Heart left ventricle (tissue), 13 donors: ENCODE data around the gene CFAP73.

ENCODE experiments used
- CTCF ChIP-seq, 12 donors: fragments of 200-600 bp; sonication (generic) in 4 of 12; IDR thresholded peaks; one replicate each; pipeline versions ENCODE4 v1.5.0 to v1.8.0; 2018 to 2022; ENCODE audit warnings: antibody characterized with exemption in 12 of 12, mild to moderate bottlenecking in 5 of 12
- POLR2A ChIP-seq, 2 donors: fragments of 450-650 bp; IDR thresholded peaks; one replicate each; pipeline ENCODE4 v1.6.1; 2017; ENCODE audit warnings: antibody characterized with exemption in 2 of 2, mild to moderate bottlenecking in 2 of 2, moderate library complexity in 2 of 2
- donor health status: ischemic (EF 13 %, LVEDD 7.1; RV severe dilation, severe dysfunction).
- donor health status: DM: no; HTN: yes; CAD: no.
- donor health status: DM: no; HTN: no; CAD: no.
- donor health status: ischemic (EF 25% LVEDD 6.9; RV normal size, moderate dysfunction).
- donor health status: ischemic (EF 25% LVEDD 5.7; RV mildly dilated, moderate dysfunction).
- donor health status: ischemic (EF 35%, LVEDD 5.7; RV mildly dilated, moderate dysfunction).
- donor health status: nonischemic (EF 11% LVEDD 7.7; RV severe dilation, severe dysfunction).
- donor health status: DM: yes; HTN: yes; CAD: no.
- donor health status: PGD.
- donor health status: ischemic (EF 29% LVEDD 5.4; RV normal size, mild dysfunction).
- donor health status: nonischemic (EF 23%, LVEDD 6.1; RV moderate dilation, normal function).

- TF ChIP-seq CTCF (IDR thresholded peaks at IDR 0.05) = no peak
- no peak for TF ChIP-seq POLR2A (IDR thresholded peaks at IDR 0.05)
Measured at GRCh38 chr12:113108308-113108707, 41.2 kb upstream of the CFAP73 start.
